K562 (cell line): ENCODE data around the gene TSPAN3. TPM values are rescaled to one million over a fixed set of nuclear protein-coding genes. Genes with fewer than 3 reads are reported as not detected.

Source experiments
- IRF2 ChIP-seq: sonication (generic); formaldehyde crosslinking; IDR thresholded peaks from 2 replicates; pipeline ENCODE4 v1.8.1; 2022; ENCODE audit warnings: mild to moderate bottlenecking, missing genetic modification reagents
- KHSRP ChIP-seq: fragments of 450-650 bp; IDR thresholded peaks from 2 replicates; pipeline ENCODE4 v1.6.1; 2017
- MEIS2 ChIP-seq: fragments of 450-650 bp; IDR thresholded peaks from 2 replicates; pipeline ENCODE4 v1.6.1; 2014; ENCODE audit warnings: mild to moderate bottlenecking; ENCODE audit not compliant: partially characterized antibody
- POLR3A ChIP-seq: IDR thresholded peaks from 2 replicates; pipeline ENCODE4 v1.6.1; 2011; ENCODE audit warnings: borderline replicate concordance, mild to moderate bottlenecking, moderate library complexity; ENCODE audit not compliant: insufficient read length, insufficient read depth; ENCODE audit errors: extremely low read depth
- ZEB2 ChIP-seq: fragments of 450-650 bp; IDR thresholded peaks from 2 replicates; pipeline ENCODE4 v1.6.1; 2016
- ZNF253 ChIP-seq: fragments of 250-450 bp; sonication (Bioruptor Pico); conservative IDR thresholded peaks from 2 replicates; pipeline ENCODE4 v1.6.1; 2021; ENCODE audit warnings: mild to moderate bottlenecking
- ZNF644 ChIP-seq: fragments of 200-800 bp; sonication (Bioruptor generic); IDR thresholded peaks from 2 replicates; pipeline ENCODE4 v1.6.1; 2016; ENCODE audit warnings: low read depth, missing genetic modification characterization, missing compliant biosample characterization
- ZNF695 ChIP-seq: fragments of 450-650 bp; formaldehyde crosslinking; IDR thresholded peaks from 2 replicates; pipeline ENCODE4 v1.4.0; 2020; ENCODE audit warnings: mild to moderate bottlenecking, moderate library complexity
- ZNF699 ChIP-seq: fragments of 250-450 bp; sonication (Bioruptor Pico); IDR thresholded peaks from 2 replicates; pipeline ENCODE4 v1.8.0; 2021; ENCODE audit warnings: mild to moderate bottlenecking, moderate library complexity; ENCODE audit not compliant: insufficient replicate concordance
- polyA plus RNA-seq, 8 experiments: library from polyadenylated mRNA; depleted of rRNA in 4 of 8; stranded (reverse) in 5 of 8; unstranded in 3 of 8; fragments of >200 nt; fragmentation: Nextera tagmentation in 2 of 8; fragmentation: Illumina TruSeq in 1 of 8; extraction: Ambion mirVana in 2 of 8; extraction: Trizol in 1 of 8; gene quantifications; 2 replicates each; pipeline versions ENCODE4 v1.2.1 to v1.2.3, GENCODE V29; 2011 to 2014; ENCODE audit warnings: inconsistent platforms in 1 of 8, missing spikeins in 1 of 8
- total RNA-seq, 7 experiments: library from RNA; depleted of rRNA in 6 of 7; stranded (reverse); fragments of >200 nt in 6 of 7; fragmentation: Illumina TruSeq in 2 of 7; extraction: Trizol in 2 of 7; gene quantifications; 2 replicates each; pipeline versions ENCODE4 v1.2.1 to v1.2.3, GENCODE V29; 2011 to 2021; ENCODE audit warnings: low replicate concordance in 1 of 7
- TF ChIP-seq, protein P1 (sequence below), 2 experiments: fragments of 450-650 bp; IDR thresholded peaks; 2 replicates each; pipeline ENCODE4 v1.6.1; 2016; ENCODE audit warnings: mild to moderate bottlenecking in 2 of 2, borderline replicate concordance in 1 of 2, low read depth in 1 of 2, moderate library complexity in 1 of 2

Gene TSPAN3
- total and polyA plus RNA-seq, 9 of the 15 experiments (the other 6 are each of a cell fraction or from before 2014, with no cell fraction given): 14.3 to 144 (median 71.1) TPM

DNA sequence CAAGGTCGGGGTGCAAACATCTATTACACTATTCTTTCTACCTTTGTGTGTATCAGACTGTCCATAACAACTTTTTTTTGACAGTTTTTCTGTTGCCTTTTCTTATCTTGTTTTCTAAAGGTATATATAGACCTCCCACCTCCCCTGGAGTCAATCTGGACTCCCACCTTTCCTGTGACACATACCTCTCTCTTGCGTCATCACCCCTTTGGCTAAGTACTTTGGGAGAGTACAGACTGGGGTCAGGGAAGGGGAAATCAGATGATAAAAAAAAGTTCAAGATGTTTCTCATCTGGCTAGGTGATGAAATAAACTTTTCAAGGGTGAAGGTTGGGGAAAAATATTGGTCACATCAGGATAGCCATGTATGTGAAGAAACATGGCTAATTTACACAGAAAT lies 17.2 kb downstream of the TSPAN3 start (continued):
- no peak for TF ChIP-seq ZNF699
- TF ChIP-seq, protein P1, sequence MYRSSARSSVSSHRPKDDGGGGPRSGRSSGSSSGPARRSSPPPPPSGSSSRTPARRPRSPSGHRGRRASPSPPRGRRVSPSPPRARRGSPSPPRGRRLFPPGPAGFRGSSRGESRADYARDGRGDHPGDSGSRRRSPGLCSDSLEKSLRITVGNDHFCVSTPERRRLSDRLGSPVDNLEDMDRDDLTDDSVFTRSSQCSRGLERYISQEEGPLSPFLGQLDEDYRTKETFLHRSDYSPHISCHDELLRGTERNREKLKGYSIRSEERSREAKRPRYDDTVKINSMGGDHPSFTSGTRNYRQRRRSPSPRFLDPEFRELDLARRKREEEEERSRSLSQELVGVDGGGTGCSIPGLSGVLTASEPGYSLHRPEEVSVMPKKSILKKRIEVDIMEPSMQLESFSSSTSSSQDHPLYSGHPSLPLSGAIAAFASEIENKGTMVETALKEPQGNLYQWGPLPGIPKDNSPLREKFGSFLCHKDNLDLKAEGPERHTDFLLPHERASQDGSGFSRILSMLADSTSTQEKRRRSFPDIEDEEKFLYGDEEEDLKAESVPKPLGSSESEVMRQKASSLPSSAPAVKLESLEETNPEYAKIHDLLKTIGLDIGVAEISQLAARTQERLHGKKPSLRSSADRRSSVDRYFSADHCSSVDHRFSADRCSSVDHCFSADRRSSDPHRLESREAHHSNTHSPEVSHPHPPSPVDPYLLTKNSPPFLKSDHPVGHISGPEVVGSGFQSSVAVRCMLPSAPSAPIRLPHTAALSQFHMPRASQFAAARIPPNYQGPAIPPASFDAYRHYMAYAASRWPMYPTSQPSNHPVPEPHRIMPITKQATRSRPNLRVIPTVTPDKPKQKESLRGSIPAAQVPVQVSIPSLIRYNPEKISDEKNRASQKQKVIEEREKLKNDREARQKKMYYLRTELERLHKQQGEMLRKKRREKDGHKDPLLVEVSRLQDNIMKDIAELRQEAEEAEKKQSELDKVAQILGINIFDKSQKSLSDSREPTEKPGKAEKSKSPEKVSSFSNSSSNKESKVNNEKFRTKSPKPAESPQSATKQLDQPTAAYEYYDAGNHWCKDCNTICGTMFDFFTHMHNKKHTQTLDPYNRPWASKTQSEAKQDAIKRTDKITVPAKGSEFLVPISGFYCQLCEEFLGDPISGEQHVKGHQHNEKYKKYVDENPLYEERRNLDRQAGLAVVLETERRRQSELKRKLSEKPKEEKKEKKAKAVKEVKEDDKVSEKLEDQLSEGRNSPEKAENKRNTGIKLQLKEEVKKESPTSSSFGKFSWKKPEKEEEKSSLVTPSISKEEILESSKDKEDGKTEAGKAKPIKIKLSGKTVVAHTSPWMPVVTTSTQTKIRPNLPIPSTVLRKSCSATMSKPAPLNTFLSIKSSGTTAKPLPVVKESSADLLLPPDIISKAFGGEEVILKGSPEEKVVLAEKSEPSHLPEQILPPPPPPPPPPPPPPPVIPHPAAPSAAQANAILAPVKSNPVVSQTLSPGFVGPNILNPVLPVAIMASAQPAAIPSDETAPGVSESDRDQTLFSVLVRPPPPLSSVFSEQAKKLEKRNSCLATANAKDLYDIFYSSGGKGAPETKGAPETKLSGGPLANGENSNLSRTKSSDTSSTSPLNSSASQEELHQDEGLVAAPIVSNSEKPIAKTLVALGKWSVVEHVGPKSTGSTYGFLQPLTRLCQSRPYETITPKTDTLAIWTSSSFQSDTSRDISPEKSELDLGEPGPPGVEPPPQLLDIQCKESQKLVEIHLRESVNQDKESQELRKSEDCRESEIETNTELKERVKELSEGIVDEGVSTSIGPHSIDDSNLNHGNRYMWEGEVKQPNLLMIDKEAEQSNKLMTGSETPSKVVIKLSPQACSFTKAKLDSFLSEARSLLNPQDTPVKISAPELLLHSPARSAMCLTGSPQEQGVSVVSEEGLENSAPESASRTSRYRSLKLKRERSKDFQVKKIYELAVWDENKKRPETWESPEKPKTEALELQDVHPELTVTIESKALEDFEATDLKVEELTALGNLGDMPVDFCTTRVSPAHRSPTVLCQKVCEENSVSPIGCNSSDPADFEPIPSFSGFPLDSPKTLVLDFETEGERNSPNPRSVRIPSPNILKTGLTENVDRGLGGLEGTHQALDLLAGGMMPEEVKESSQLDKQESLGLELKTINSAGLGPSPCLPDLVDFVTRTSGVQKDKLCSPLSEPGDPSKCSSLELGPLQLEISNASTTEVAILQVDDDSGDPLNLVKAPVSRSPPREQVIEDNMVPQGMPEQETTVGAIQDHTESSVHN (IDR thresholded peaks at IDR 0.05; ENCODE audit: borderline replicate concordance in 1 of 2, low read depth in 1 of 2): no peak
- no peak for TF ChIP-seq ZNF695 (CRISPR knock-in tag)
- no peak for TF ChIP-seq POLR3A
- no peak for TF ChIP-seq ZNF644
- no peak for TF ChIP-seq KHSRP
- no peak for TF ChIP-seq ZNF253 (CRISPR knock-in tag)
- TF ChIP-seq IRF2 (CRISPR knock-in tag): no peak
- no peak for TF ChIP-seq MEIS2
- peak; percentile 57; the same call in 1 of the 2 replicates for TF ChIP-seq ZEB2
- TF ChIP-seq, all 486 proteins: peak for 9
